ENCODE measurements around the gene HEXD.

DNA sequence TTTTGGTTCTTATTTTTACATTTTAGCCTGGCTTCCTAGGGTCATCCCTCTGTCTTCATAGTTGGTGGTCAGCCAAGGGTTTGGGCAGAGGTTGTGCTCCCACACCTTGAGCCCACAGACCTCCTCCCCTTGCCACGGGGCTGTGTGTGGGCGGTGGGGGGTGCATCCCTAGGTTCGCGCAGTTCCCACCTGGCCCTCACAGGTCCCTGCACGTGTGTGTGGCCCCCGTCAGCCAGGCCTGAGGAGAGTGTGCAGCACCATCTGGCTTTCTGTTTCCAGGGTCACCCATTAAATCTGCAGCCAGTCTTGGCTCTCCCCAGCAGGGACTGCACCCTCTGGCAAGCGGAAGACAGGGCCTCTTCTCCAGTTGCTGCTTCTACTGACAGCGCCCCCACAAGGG is 13.9 kb downstream of the HEXD start:
- TF ChIP-seq, protein P1, sequence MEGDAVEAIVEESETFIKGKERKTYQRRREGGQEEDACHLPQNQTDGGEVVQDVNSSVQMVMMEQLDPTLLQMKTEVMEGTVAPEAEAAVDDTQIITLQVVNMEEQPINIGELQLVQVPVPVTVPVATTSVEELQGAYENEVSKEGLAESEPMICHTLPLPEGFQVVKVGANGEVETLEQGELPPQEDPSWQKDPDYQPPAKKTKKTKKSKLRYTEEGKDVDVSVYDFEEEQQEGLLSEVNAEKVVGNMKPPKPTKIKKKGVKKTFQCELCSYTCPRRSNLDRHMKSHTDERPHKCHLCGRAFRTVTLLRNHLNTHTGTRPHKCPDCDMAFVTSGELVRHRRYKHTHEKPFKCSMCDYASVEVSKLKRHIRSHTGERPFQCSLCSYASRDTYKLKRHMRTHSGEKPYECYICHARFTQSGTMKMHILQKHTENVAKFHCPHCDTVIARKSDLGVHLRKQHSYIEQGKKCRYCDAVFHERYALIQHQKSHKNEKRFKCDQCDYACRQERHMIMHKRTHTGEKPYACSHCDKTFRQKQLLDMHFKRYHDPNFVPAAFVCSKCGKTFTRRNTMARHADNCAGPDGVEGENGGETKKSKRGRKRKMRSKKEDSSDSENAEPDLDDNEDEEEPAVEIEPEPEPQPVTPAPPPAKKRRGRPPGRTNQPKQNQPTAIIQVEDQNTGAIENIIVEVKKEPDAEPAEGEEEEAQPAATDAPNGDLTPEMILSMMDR (IDR thresholded peaks at IDR 0.05), result no peak
- TF ChIP-seq POLR2A (IDR thresholded peaks at IDR 0.05), result no peak

Measured in esophagus squamous epithelium (tissue), 4 donors.